ENCODE results near the gene ULK4.

- TF ChIP-seq CTCF (IDR thresholded peaks at IDR 0.05; ENCODE audit: poor library complexity, severe bottlenecking) (no peak), POLR2AphosphoS5 (IDR thresholded peaks at IDR 0.05) (no peak), EZH2 (IDR thresholded peaks at IDR 0.05; ENCODE audit: borderline replicate concordance, insufficient read depth, low read length, poor library complexity, severe bottlenecking) (no peak), EP300 (conservative IDR thresholded peaks at IDR 0.05; ENCODE audit: poor library complexity, severe bottlenecking) (no peak), TAF1 (IDR thresholded peaks at IDR 0.05; ENCODE audit: low read depth) (no peak), RAD21 (conservative IDR thresholded peaks at IDR 0.05) (no peak), REST (IDR thresholded peaks at IDR 0.05; ENCODE audit: borderline replicate concordance) (no peak), SMC3 (conservative IDR thresholded peaks at IDR 0.05; ENCODE audit: poor library complexity) (no peak), MXI1 (conservative IDR thresholded peaks at IDR 0.05; ENCODE audit: poor library complexity, severe bottlenecking) (no peak)
Observed at GRCh38 chr3:42005401-42005800, 43.5 kb upstream of the ULK4 start.

All from neural cell (in vitro differentiated cells).